ENCODE measurements around the gene KRT15.

The KRT15 gene

DNA sequence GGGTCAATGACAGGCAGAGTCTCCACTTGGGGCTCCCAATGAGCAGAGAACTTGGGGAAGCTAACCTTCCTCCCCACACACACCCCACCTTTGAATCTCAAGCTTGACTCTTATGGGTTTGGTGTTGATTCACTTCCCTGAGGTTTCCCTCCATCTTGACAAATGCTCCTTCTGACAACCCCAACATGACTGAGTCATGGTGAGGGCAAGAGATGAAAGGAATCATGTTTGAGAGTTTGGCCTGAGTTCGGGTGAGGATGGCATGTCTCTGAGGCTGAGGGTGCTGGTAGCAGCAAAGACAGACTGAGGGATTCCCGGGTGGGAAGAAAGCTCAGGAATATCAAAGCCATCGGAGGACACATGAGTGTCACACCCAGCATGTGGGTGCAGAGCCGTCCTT, 34.5 kb upstream of the KRT15 start:
- Histone ChIP-seq H3K4me3 (ENCODE audit: low read depth, low read length) (no peak overlapping the region), H3K27ac (ENCODE audit: low read depth, low read length) (no peak overlapping the region), H3K27me3 (ENCODE audit: control insufficient read depth, insufficient read depth, low read length) (no peaks in the 10 kb centered on the region), H3K9ac (ENCODE audit: low read length) (no peak overlapping the region), H3K4me1 (ENCODE audit: control insufficient read depth, insufficient read depth, low read length) (peaks cover 10% of the 10 kb centered on the region), H3K9me3 (ENCODE audit: control insufficient read depth, insufficient read depth, low read depth, low read length) (no peaks in the 10 kb centered on the region), H3K36me3 (ENCODE audit: control insufficient read depth, insufficient read depth, low read length) (no peaks in the 10 kb centered on the region)

DNA sequence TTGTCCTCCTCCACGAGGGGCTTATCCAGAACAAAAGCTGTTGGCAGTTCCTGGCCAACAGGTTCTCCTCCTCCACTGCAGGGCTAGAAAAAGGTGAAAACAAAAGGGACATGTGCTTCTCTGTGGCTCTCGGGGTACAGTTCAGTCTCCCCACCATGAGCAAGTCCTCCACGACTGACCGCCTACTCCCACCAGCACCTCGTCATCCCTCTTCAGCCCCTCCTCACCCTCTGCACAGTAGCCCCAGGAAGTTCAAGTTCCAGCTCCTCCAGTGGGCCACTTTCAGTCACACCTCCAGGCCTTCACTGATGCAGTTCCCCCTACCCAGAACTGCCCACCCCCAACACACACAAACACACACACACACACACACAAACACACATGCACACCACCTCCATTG, 33.8 kb upstream of the KRT15 start:
- no peaks in the 10 kb centered on the region for H3K9me3 ChIP-seq (ENCODE audit: control insufficient read depth, insufficient read depth, low read depth, low read length)
- H3K36me3 ChIP-seq (ENCODE audit: control insufficient read depth, insufficient read depth, low read length): no peaks in the 10 kb centered on the region
- no peak overlapping the region for H3K9ac ChIP-seq (ENCODE audit: low read length)
- H3K4me1 ChIP-seq (ENCODE audit: control insufficient read depth, insufficient read depth, low read length): peaks cover 17% of the 10 kb centered on the region
- H3K4me3 ChIP-seq (ENCODE audit: low read depth, low read length): no peak overlapping the region
- H3K27ac ChIP-seq (ENCODE audit: low read depth, low read length): no peak overlapping the region
- H3K27me3 ChIP-seq (ENCODE audit: control insufficient read depth, insufficient read depth, low read length): no peaks in the 10 kb centered on the region

DNA sequence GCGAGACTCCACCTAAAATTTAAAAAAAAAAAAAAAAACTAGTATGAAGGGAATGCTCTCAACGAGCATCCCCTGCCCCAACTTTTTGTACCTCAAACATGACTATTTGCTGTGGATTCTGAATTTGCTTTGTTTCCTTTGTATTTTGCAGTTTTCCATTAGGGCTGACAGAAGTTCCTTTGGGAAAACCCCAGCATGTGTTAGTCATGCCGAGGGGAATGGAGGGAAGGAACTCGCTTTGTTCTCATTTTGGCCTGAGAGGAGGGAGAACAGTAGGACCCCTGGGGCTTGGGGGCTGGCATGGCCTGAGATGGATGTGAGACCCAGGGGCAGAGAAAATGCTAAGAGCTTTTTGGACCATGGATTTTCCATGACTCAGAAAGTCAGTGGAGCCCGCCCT, 32.7 kb upstream of the KRT15 start:
- Histone ChIP-seq H3K9ac (ENCODE audit: low read length) (no peak overlapping the region), H3K4me1 (ENCODE audit: control insufficient read depth, insufficient read depth, low read length) (peaks cover 19% of the 10 kb centered on the region), H3K27me3 (ENCODE audit: control insufficient read depth, insufficient read depth, low read length) (no peaks in the 10 kb centered on the region), H3K4me3 (ENCODE audit: low read depth, low read length) (no peak overlapping the region), H3K27ac (ENCODE audit: low read depth, low read length) (no peak overlapping the region), H3K9me3 (ENCODE audit: control insufficient read depth, insufficient read depth, low read depth, low read length) (no peaks in the 10 kb centered on the region), H3K36me3 (ENCODE audit: control insufficient read depth, insufficient read depth, low read length) (no peaks in the 10 kb centered on the region)

DNA sequence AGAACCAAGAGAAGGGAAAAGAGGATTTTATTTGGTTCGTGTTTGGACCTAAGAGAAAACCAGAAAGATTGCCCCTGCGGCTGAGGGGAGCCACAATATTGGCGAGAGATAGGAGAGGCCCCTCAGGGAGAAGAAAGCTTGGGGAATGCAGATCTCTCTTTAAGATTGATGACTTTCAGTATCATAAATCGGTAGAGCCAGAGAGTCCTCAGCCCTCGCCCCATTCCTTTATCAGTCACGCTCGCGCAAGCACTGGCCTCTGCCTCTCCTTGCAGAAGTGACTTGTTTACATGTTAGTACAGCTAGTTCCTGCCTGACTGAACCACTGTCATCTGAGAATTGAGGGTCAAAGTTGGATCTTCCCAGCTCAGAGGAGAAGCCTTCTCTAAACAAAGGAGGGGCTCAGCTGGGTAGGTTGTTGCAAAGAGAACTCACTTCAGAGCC, 30.9 kb upstream of the KRT15 start:
- Histone ChIP-seq H3K4me1 (ENCODE audit: control insufficient read depth, insufficient read depth, low read length) (peaks cover 23% of the 10 kb centered on the region), H3K9ac (ENCODE audit: low read length) (no peak overlapping the region), H3K4me3 (ENCODE audit: low read depth, low read length) (no peak overlapping the region), H3K27ac (ENCODE audit: low read depth, low read length) (no peak overlapping the region), H3K27me3 (ENCODE audit: control insufficient read depth, insufficient read depth, low read length) (no peaks in the 10 kb centered on the region), H3K36me3 (ENCODE audit: control insufficient read depth, insufficient read depth, low read length) (no peaks in the 10 kb centered on the region), H3K9me3 (ENCODE audit: control insufficient read depth, insufficient read depth, low read depth, low read length) (no peaks in the 10 kb centered on the region)

DNA sequence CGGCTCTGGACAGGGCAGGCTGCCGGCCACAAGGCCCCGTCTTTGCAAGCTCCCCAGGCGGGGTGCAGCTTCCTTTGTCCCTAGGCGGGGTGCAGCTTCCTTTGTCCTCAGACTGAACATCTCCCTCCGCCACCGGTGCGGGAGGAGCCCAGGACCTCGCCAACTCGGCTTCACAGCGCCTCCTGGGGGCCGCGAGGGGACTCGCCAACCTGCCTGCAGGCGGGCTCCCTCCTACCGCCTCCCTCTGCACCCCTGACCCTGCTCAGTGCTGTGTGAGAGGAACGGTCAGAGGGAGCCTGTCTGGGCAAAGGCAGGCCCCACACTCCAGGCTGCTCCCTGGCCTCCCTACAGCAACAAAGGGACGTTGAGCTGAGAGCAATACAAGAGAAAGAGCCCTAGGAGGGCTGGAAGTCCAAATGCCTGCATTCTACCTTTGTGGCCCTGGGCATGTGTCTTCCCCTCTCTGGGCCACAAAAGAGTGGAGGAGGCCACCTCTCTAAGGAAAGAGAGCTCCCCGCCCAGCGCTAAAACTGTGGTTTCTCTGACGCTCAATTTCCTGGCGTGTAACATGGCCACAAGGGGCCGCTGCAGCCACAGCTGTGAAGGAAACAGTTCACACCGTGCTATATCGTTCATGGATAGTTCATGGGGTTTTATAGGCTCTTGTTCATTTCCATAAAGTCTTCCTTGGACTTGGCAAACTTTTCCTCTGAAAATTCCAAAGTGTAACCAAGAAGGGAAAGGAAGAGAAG, 30.3 kb upstream of the KRT15 start:
- no peaks in the 10 kb centered on the region for H3K27me3 ChIP-seq (ENCODE audit: control insufficient read depth, insufficient read depth, low read length)
- H3K4me3 ChIP-seq (ENCODE audit: low read depth, low read length): peak overlapping the region; percentile 29
- H3K9me3 ChIP-seq (ENCODE audit: control insufficient read depth, insufficient read depth, low read depth, low read length): no peaks in the 10 kb centered on the region
- peaks cover 28% of the 10 kb centered on the region for H3K4me1 ChIP-seq (ENCODE audit: control insufficient read depth, insufficient read depth, low read length)
- peak overlapping the region; percentile 61 for H3K9ac ChIP-seq (ENCODE audit: low read length)
- H3K27ac ChIP-seq (ENCODE audit: low read depth, low read length): no peak overlapping the region; the same call in 1 of the 2 replicates
- H3K36me3 ChIP-seq (ENCODE audit: control insufficient read depth, insufficient read depth, low read length): no peaks in the 10 kb centered on the region

DNA sequence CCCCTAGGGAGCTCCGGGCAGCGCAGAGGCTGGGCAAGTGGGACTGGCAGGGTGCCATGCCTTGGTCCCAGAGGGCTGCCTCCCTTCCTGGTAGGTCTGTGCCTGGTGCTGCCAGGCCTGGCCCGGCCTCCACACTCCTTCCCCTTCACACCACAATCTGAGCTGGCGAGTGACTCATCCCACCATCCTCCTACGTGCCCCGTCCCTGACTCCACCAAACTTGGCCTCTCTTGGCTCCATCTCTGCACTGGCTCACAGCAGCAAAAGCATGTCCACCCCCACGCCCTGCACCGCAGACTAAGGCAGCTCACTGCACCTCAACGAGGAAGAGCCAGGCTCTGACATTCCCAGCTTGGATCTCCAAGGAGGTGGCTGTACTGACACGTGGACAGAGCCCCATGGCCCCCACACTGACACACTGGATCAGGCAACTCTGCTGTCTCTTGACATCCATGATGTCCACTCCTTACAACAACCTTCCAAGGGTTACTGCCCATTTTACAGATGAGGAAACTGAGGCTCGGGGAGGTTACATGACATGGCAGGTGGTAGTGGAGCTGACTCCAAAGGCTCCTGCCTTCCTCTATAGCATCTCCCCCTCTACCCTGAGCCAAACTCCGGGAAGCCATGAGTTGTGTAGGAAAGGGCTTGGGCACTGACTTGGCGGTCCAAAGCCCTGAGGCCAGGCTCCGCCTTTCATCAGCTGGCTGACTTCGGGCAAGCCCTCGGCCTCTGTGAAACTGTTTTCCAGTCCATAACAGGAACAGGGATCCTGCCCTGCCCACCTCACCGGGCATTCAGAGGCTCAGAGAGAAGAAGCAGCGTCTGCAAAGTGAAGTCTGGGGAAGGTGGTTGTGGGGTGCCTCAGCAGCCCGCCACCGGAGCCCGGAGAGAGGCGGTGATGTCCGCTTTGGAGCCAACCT, 29.5 kb upstream of the KRT15 start:
- Histone ChIP-seq H3K9me3 (ENCODE audit: control insufficient read depth, insufficient read depth, low read depth, low read length) (no peaks in the 10 kb centered on the region), H3K9ac (ENCODE audit: low read length) (peak overlapping the region; percentile 57), H3K4me1 (ENCODE audit: control insufficient read depth, insufficient read depth, low read length) (peaks cover 28% of the 10 kb centered on the region), H3K27me3 (ENCODE audit: control insufficient read depth, insufficient read depth, low read length) (no peaks in the 10 kb centered on the region), H3K27ac (ENCODE audit: low read depth, low read length) (no peak overlapping the region; the same call in 1 of the 2 replicates), H3K36me3 (ENCODE audit: control insufficient read depth, insufficient read depth, low read length) (no peaks in the 10 kb centered on the region), H3K4me3 (ENCODE audit: low read depth, low read length) (peak overlapping the region; percentile 29)

DNA sequence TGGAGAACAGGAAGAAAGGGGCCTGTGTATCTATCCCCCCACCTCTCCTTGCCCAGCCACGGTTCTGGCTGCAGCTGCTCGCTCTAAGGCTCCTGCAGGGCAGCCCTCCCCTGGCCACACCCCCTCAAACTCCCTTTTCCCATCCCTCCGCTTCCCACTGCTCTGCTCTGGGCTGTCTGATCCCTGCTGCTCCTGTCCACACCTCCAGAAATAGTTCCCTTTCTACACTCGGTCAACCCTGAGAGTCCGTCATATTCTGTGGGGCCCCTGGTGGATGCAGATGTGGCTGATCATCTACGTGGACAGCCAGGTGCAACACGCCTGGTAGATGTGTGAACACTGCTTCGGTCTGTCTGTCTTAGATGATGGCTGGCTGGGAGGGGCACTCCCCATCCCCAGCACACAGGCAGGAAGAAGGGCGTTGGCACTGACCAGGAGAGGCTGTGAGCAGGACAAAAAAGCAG, 28.7 kb upstream of the KRT15 start:
- Histone ChIP-seq H3K4me1 (ENCODE audit: control insufficient read depth, insufficient read depth, low read length) (peaks cover 28% of the 10 kb centered on the region), H3K9ac (ENCODE audit: low read length) (no peak overlapping the region), H3K36me3 (ENCODE audit: control insufficient read depth, insufficient read depth, low read length) (no peaks in the 10 kb centered on the region), H3K9me3 (ENCODE audit: control insufficient read depth, insufficient read depth, low read depth, low read length) (no peaks in the 10 kb centered on the region), H3K4me3 (ENCODE audit: low read depth, low read length) (no peak overlapping the region), H3K27me3 (ENCODE audit: control insufficient read depth, insufficient read depth, low read length) (no peaks in the 10 kb centered on the region), H3K27ac (ENCODE audit: low read depth, low read length) (no peak overlapping the region)

DNA sequence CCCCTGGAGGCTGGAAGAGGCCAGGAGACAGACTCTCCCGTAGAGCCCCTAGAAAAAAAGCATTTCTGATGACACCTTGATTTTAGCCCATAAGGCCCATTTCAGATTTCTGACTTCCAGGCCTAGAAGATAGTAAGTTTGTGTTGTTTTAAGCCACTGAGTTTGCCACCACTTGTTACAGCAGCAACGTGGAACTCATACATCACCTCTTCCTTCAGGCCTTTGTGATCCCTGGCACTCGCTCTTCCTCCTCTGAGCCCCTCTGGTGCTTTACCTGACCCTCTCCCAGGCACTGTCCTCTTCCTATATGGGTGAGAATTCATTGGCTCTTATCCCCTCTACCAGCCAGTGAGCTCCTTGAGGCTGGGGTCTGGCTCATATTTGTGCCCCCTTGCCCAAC, 28.1 kb upstream of the KRT15 start:
- no peaks in the 10 kb centered on the region for H3K9me3 ChIP-seq (ENCODE audit: control insufficient read depth, insufficient read depth, low read depth, low read length)
- H3K9ac ChIP-seq (ENCODE audit: low read length): no peak overlapping the region
- peaks cover 28% of the 10 kb centered on the region for H3K4me1 ChIP-seq (ENCODE audit: control insufficient read depth, insufficient read depth, low read length)
- no peaks in the 10 kb centered on the region for H3K27me3 ChIP-seq (ENCODE audit: control insufficient read depth, insufficient read depth, low read length)
- H3K27ac ChIP-seq (ENCODE audit: low read depth, low read length): no peak overlapping the region
- H3K36me3 ChIP-seq (ENCODE audit: control insufficient read depth, insufficient read depth, low read length): no peaks in the 10 kb centered on the region
- no peak overlapping the region for H3K4me3 ChIP-seq (ENCODE audit: low read depth, low read length)

DNA sequence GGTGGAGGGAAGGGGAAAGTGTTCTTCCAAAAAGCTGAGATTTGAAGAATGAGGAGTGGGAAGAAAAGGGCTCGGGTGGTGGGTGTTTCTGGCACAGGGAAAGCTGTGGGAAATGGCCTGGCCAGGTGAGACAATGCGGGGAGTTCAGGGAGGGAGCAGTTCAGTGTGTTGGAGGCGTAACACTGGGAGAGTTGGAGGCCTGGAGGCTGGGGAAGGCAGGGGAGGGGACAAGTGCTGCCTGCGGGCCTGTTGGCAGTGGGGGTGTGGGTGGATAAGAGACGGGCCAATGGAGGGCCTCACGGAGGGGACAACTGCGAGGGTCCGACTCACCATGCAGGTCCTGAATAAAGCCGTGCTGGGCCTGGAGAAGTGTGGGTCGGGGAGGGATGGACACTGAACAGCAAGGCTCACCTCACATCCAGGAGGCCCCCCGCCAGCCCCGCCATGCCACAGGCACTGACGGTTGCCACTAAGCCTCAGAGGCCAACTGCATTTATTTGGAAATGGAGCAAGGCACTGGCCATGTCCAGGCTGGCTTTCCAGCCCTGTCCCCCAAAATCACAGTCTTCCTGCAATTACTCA, 27.2 kb upstream of the KRT15 start:
- H3K9me3 ChIP-seq (ENCODE audit: control insufficient read depth, insufficient read depth, low read depth, low read length): no peaks in the 10 kb centered on the region
- no peak overlapping the region for H3K4me3 ChIP-seq (ENCODE audit: low read depth, low read length)
- no peak overlapping the region for H3K9ac ChIP-seq (ENCODE audit: low read length)
- H3K27ac ChIP-seq (ENCODE audit: low read depth, low read length): no peak overlapping the region
- peaks cover 28% of the 10 kb centered on the region for H3K4me1 ChIP-seq (ENCODE audit: control insufficient read depth, insufficient read depth, low read length)
- H3K36me3 ChIP-seq (ENCODE audit: control insufficient read depth, insufficient read depth, low read length): no peaks in the 10 kb centered on the region
- H3K27me3 ChIP-seq (ENCODE audit: control insufficient read depth, insufficient read depth, low read length): no peaks in the 10 kb centered on the region

DNA sequence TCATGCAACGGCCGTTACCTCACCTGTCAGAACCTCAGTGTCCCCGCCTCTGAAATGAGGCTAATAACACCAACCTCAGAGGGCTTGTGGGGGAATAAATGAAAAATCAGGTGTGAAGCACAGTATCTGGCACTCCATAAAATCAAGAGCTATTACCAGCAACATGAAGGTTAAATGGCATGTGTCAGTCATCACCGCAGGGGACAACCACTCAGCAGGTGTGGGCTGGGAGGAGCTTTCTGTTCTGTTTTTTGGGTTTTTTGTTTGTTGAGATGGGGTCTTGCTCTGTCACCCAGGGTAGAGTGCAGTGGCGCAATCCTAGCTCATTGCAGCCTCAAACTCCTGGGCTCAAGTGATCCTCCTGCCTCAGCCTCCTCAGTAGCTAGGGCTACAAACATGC, 26.2 kb upstream of the KRT15 start:
- Histone ChIP-seq H3K9ac (ENCODE audit: low read length) (no peak overlapping the region), H3K4me1 (ENCODE audit: control insufficient read depth, insufficient read depth, low read length) (peaks cover 37% of the 10 kb centered on the region), H3K9me3 (ENCODE audit: control insufficient read depth, insufficient read depth, low read depth, low read length) (no peaks in the 10 kb centered on the region), H3K4me3 (ENCODE audit: low read depth, low read length) (no peak overlapping the region), H3K36me3 (ENCODE audit: control insufficient read depth, insufficient read depth, low read length) (no peaks in the 10 kb centered on the region), H3K27me3 (ENCODE audit: control insufficient read depth, insufficient read depth, low read length) (no peaks in the 10 kb centered on the region), H3K27ac (ENCODE audit: low read depth, low read length) (no peak overlapping the region)

DNA sequence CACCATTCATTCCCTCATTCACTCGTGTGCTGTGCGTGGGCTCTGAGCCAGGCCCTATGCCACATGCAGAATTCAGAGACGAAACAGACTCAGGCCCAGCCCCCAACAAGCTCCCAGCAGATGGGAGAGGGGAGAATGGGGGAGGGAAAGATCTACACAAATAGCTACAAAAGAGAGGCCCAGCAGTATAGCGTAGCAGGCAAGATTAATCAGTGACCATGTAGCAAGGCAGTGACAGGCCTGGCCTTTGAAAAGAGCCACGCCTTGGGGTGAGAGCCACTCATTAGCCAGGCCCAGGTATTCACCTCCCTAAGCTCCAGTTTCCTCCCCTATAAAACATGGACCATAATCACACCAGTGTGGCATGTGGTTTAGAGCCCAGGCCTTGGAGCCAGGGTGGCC, 25.8 kb upstream of the KRT15 start:
- no peak overlapping the region for H3K9ac ChIP-seq (ENCODE audit: low read length)

More for the DNA sequence above, 25.8 kb upstream of the KRT15 start:
- no peak overlapping the region for H3K27ac ChIP-seq (ENCODE audit: low read depth, low read length)
- H3K4me1 ChIP-seq (ENCODE audit: control insufficient read depth, insufficient read depth, low read length): peaks cover 37% of the 10 kb centered on the region
- no peaks in the 10 kb centered on the region for H3K9me3 ChIP-seq (ENCODE audit: control insufficient read depth, insufficient read depth, low read depth, low read length)
- H3K36me3 ChIP-seq (ENCODE audit: control insufficient read depth, insufficient read depth, low read length): no peaks in the 10 kb centered on the region
- no peaks in the 10 kb centered on the region for H3K27me3 ChIP-seq (ENCODE audit: control insufficient read depth, insufficient read depth, low read length)
- H3K4me3 ChIP-seq (ENCODE audit: low read depth, low read length): no peak overlapping the region
